ENCODE measurements around the gene PDCD11.

DNA sequence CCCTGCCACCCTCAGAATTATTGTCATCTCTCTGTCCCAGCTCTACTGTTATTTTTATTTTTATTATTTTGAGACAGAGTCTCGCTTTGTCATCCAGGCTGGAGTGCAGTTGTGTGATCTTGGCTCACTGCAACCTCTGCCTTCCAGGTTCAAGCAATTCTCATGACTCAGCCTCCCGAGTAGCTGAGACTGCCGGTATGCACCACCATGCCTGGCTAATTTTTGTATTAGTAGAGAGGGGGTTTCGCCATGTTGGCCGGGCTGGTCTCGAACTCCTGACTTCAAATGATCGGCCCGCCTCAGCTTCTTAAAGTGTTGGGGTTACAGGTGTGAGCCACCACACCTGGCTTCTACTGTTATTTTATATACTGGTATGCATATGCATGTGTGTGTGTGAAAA lies 44.8 kb downstream of the PDCD11 start:
- TF ChIP-seq EZH2 (IDR thresholded peaks at IDR 0.05; ENCODE audit: insufficient read depth, poor library complexity, severe bottlenecking) (no peak), EZH2phosphoT487 (IDR thresholded peaks at IDR 0.05; ENCODE audit: insufficient read depth, low read depth) (no peak)

Measured in GM23248 (cell line).